CD14-positive monocyte (primary cell): Measurements from ENCODE around the gene MYL10. TPM values are rescaled to one million over a fixed set of nuclear protein-coding genes. Genes with fewer than 3 reads are reported as not detected.
A peak's percentile ranks its signal among the peaks of the same experiment; 100 is the strongest.

ENCODE experiments used
- DNase-seq, 3 donors: peaks; one replicate each; pipeline ENCODE4 v3.0.0-alpha.2; 2011 to 2022
- H2AFZ ChIP-seq: 2 replicates; pipeline ENCODE4 v1.6.0; 2012; ENCODE audit warnings: mild to moderate bottlenecking, low read depth, low read length, inconsistent platforms; ENCODE audit not compliant: insufficient read depth, poor library complexity, severe bottlenecking
- H3K27ac ChIP-seq, 2 donors: 1 replicate in 1 of 2; 2 replicates in 1 of 2; pipeline ENCODE4 v1.5.1; 2012 to 2013; ENCODE audit warnings: low read length in 2 of 2, control low read depth in 1 of 2, inconsistent platforms in 1 of 2, low read depth in 1 of 2, mild to moderate bottlenecking in 1 of 2
- H3K27me3 ChIP-seq, 2 donors: one replicate each; pipeline versions ENCODE4 v1.6.0 to v1.6.1; 2011 to 2013; ENCODE audit warnings: low read length in 2 of 2; ENCODE audit not compliant: control insufficient read depth in 2 of 2, insufficient read depth in 2 of 2
- H3K36me3 ChIP-seq, 2 donors: replicated peaks in 1 of 2; 1 replicate in 1 of 2; 2 replicates in 1 of 2; pipeline versions ENCODE4 v1.5.1 to v1.6.1; 2012 to 2013; ENCODE audit warnings: low read length in 2 of 2, control low read depth in 1 of 2, inconsistent platforms in 1 of 2, mild to moderate bottlenecking in 1 of 2; ENCODE audit not compliant: insufficient read depth in 2 of 2, control insufficient read depth in 1 of 2
- H3K4me1 ChIP-seq, 2 donors: 1 replicate in 1 of 2; 2 replicates in 1 of 2; pipeline versions ENCODE4 v1.5.1 to v1.6.1; 2012 to 2013; ENCODE audit warnings: low read length in 2 of 2, control low read depth in 1 of 2, inconsistent platforms in 1 of 2, mild to moderate bottlenecking in 1 of 2, moderate library complexity in 1 of 2; ENCODE audit not compliant: insufficient read depth in 2 of 2, control insufficient read depth in 1 of 2
- H3K4me2 ChIP-seq: replicated peaks from 2 replicates; pipeline ENCODE3; 2012; ENCODE audit warnings: low read length, moderate library complexity, mild to moderate bottlenecking; ENCODE audit not compliant: poor library complexity, severe bottlenecking; ENCODE audit errors: extremely low read depth
- H3K4me3 ChIP-seq, 3 experiments: fragments of 200-600 bp in 1 of 3; sonication (generic) in 1 of 3; replicated peaks in 1 of 3; 1 replicate in 2 of 3; 2 replicates in 1 of 3; pipeline ENCODE4 v1.5.1; 2011 to 2013; ENCODE audit warnings: low read length in 3 of 3, mild to moderate bottlenecking in 3 of 3, control low read depth in 2 of 3, low read depth in 2 of 3, inconsistent platforms in 1 of 3, moderate library complexity in 1 of 3
- H3K79me2 ChIP-seq: 2 replicates; pipeline ENCODE4 v1.6.0; 2012; ENCODE audit warnings: mild to moderate bottlenecking, control low read depth, inconsistent platforms, low read length, moderate library complexity; ENCODE audit not compliant: insufficient read depth
- H3K9ac ChIP-seq: 2 replicates; pipeline ENCODE4 v1.6.0; 2017; ENCODE audit warnings: low read length, mild to moderate bottlenecking; ENCODE audit not compliant: insufficient read depth, poor library complexity, severe bottlenecking
- H3K9me3 ChIP-seq, 2 donors: replicated peaks in 1 of 2; 1 replicate in 1 of 2; 2 replicates in 1 of 2; pipeline versions ENCODE4 v1.5.1 to v1.6.1; 2012 to 2013; ENCODE audit warnings: low read length in 2 of 2, control low read depth in 1 of 2; ENCODE audit not compliant: control insufficient read depth in 1 of 2, insufficient read depth in 1 of 2
- H4K20me1 ChIP-seq: 2 replicates; pipeline ENCODE4 v1.6.0; 2012; ENCODE audit warnings: mild to moderate bottlenecking, low read length, control low read depth, moderate library complexity; ENCODE audit not compliant: insufficient read depth
- H3K27ac Mint-ChIP-seq, 7 donors: one replicate each; pipeline ENCODE4 v1.8.0; 2020; ENCODE audit warnings: mild to moderate bottlenecking in 7 of 7, mixed read lengths in 7 of 7, moderate library complexity in 6 of 7, inconsistent platforms in 2 of 7
- H3K27me3 Mint-ChIP-seq, 3 donors: one replicate each; pipeline ENCODE4 v1.8.0; 2021 to 2022; ENCODE audit warnings: low read depth in 3 of 3, mild to moderate bottlenecking in 3 of 3, mixed read lengths in 3 of 3, moderate library complexity in 3 of 3, inconsistent platforms in 1 of 3
- H3K36me3 Mint-ChIP-seq, 2 donors: one replicate each; pipeline ENCODE4 v1.8.0; 2020; ENCODE audit warnings: mixed read lengths in 2 of 2, inconsistent platforms in 1 of 2, mild to moderate bottlenecking in 1 of 2
- H3K4me1 Mint-ChIP-seq: one replicate; pipeline ENCODE4 v1.8.0; 2020; ENCODE audit warnings: mild to moderate bottlenecking, mixed read lengths
- H3K4me3 Mint-ChIP-seq, 2 donors: one replicate each; pipeline ENCODE4 v1.8.0; 2020; ENCODE audit warnings: mild to moderate bottlenecking in 2 of 2, mixed read lengths in 2 of 2, moderate library complexity in 1 of 2
- H3K9me3 Mint-ChIP-seq, 7 donors: one replicate each; pipeline ENCODE4 v1.8.0; 2020 to 2022; ENCODE audit warnings: mixed read lengths in 7 of 7, mild to moderate bottlenecking in 6 of 7, moderate library complexity in 6 of 7, inconsistent platforms in 2 of 7
- WGBS: methylation state at CpG from one replicate; pipeline ENCODE4 v1.1.5; 2013; ENCODE audit warnings: missing lambda C conversion rate; ENCODE audit not compliant: insufficient coverage; 5-methylcytosine and 5-hydroxymethylcytosine counted together
- intact Hi-C, 2 donors: fragments of 100-400 bp; cut with micrococcal nuclease; formaldehyde crosslinking; loops; one replicate each; pipeline versions ENCODE4 v1.15.0 to v1.15.1; 2023
- polyA plus RNA-seq, 3 donors: library from polyadenylated mRNA; depleted of rRNA in 1 of 3; unstranded in 2 of 3; stranded (reverse) in 1 of 3; fragments of 300-500 nt in 2 of 3; fragments of >200 nt in 1 of 3; fragmentation: Illumina TruSeq in 2 of 3; gene quantifications; 1 replicate in 2 of 3; 2 replicates in 1 of 3; pipeline ENCODE4 v1.2.3, GENCODE V29; 2012 to 2021
- TF ChIP-seq, protein P1 (sequence below): fragments of 200-600 bp; IDR thresholded peaks from one replicate; pipeline ENCODE4 v1.8.0; 2022; ENCODE audit warnings: antibody characterized with exemption, mild to moderate bottlenecking

Gene MYL10
- polyA plus RNA-seq, 3 donors, result not detected

DNA sequence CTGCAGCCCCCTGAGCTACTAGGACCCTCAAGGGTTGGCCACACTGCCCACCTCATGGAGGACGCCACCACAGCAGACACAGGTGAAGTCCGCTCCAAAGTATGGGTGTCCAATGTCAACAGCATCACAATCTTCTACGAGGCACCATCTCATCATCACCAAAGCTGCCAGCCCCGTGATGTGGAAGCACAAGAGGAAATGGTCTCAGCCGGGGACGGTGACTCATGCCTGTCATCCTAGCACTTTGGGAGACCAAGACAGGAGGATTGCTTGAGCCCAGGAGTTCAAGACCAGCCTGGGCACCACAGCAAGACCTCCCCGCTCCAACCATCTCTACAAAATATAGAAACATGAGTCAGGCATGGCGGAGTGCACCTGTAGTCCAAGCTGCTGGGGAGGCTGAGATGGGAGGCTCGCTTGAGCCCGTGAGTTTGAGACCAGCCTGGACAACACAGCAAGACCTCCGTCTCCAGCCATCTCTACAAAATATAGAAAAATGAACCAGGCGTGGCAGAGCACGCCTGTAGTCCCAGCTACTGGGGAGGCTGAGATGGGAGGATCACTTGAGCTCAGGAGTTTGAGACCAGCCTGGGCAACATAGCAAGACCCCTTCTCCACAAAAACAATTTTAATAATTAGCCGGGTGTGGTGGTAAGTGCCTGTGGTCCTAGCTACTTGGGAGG, 48.8 kb upstream of the MYL10 start:
- intact Hi-C loops, result no loop called here
- Histone ChIP-seq H4K20me1 (no peaks in the 10 kb centered on the region), H3K27me3 (no peaks in the 10 kb centered on the region), H3K9me3 (peaks cover 0 to 7% of the 10 kb centered on the region in 2 donors), H3K9ac (no peak overlapping the region), H2AFZ (no peak overlapping the region), H3K36me3 (no peaks in the 10 kb centered on the region), H3K4me3 (no peak overlapping the region), H3K4me2 (no peak overlapping the region), H3K27ac (no peak overlapping the region), H3K4me1 (peaks cover 4 to 6% of the 10 kb centered on the region in 2 donors), H3K79me2 (no peaks in the 10 kb centered on the region)
- no peak overlapping the region for H3K4me3 Mint-ChIP-seq
- TF ChIP-seq, protein P1, sequence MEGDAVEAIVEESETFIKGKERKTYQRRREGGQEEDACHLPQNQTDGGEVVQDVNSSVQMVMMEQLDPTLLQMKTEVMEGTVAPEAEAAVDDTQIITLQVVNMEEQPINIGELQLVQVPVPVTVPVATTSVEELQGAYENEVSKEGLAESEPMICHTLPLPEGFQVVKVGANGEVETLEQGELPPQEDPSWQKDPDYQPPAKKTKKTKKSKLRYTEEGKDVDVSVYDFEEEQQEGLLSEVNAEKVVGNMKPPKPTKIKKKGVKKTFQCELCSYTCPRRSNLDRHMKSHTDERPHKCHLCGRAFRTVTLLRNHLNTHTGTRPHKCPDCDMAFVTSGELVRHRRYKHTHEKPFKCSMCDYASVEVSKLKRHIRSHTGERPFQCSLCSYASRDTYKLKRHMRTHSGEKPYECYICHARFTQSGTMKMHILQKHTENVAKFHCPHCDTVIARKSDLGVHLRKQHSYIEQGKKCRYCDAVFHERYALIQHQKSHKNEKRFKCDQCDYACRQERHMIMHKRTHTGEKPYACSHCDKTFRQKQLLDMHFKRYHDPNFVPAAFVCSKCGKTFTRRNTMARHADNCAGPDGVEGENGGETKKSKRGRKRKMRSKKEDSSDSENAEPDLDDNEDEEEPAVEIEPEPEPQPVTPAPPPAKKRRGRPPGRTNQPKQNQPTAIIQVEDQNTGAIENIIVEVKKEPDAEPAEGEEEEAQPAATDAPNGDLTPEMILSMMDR, result no peak
- peaks cover 4 to 9% (median 6%) of the 10 kb centered on the region in 7 donors for H3K9me3 Mint-ChIP-seq
- WGBS, result 42% methylated on average over 6 of the region's 14 CpGs
- H3K27ac Mint-ChIP-seq, result peak overlapping the region in 3 of 7 donors; percentile 60 to 82 (median 79)
- peaks cover 19% of the 10 kb centered on the region for H3K4me1 Mint-ChIP-seq
- no peaks in the 10 kb centered on the region for H3K36me3 Mint-ChIP-seq
- DNase-seq, result peak; percentile 47 to 70 (median 57)
- peaks cover 2 to 3% (median 2%) of the 10 kb centered on the region in 3 donors for H3K27me3 Mint-ChIP-seq

DNA sequence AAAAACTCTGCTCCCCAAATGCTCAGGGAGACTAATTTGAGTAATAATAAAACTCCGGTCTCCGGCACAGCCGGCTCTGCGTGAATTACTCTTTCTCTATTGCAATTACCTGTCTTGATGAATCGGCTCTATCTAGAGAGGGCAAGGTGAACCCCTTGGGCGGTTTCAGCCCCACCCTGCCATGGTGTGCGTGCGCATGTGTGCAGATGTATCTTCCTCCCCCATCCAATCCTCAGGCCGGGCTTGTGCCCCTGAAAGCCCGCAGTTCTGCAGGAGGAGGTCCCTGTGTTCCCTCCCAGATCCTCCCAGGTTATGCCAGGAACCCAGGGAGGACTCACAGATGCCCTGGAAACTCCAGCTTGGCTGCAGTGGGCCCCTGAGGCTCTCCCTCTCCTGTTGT, 48.3 kb upstream of the MYL10 start:
- DNase-seq, result no peak
- H3K9me3 ChIP-seq, result peaks cover 0 to 9% of the 10 kb centered on the region in 2 donors
- peaks cover 4 to 11% (median 7%) of the 10 kb centered on the region in 7 donors for H3K9me3 Mint-ChIP-seq
- H3K27ac Mint-ChIP-seq, result peak overlapping the region in 3 of 7 donors; percentile 60 to 82 (median 79)
- no peaks in the 10 kb centered on the region for H3K36me3 ChIP-seq
- H3K36me3 Mint-ChIP-seq, result no peaks in the 10 kb centered on the region
- no peak overlapping the region for H3K4me3 Mint-ChIP-seq
- H3K79me2 ChIP-seq, result no peaks in the 10 kb centered on the region
- intact Hi-C loops, result no loop called here
- H3K4me3 ChIP-seq, result no peak overlapping the region
- peaks cover 19% of the 10 kb centered on the region for H3K4me1 Mint-ChIP-seq
- peaks cover 2 to 3% (median 2%) of the 10 kb centered on the region in 3 donors for H3K27me3 Mint-ChIP-seq
- 90% methylated on average over 7 of the region's 10 CpGs for WGBS
- no peak overlapping the region for H2AFZ ChIP-seq
- H3K4me1 ChIP-seq, result peaks cover 4 to 6% of the 10 kb centered on the region in 2 donors
- no peak overlapping the region for H3K4me2 ChIP-seq
- no peak overlapping the region for H3K9ac ChIP-seq
- H4K20me1 ChIP-seq, result no peaks in the 10 kb centered on the region
- H3K27ac ChIP-seq, result no peak overlapping the region
- no peaks in the 10 kb centered on the region for H3K27me3 ChIP-seq
- TF ChIP-seq, protein P1, result no peak
